GM18502 (cell line): ENCODE measurements around the gene XIST.
"Not testable (repeated sequence)": the region's sequence is repeated elsewhere in the genome, so short reads cannot be mapped to it uniquely, and the experiment has no call there.

Source experiments
- ATAC-seq: cut with Tn5 transposase; IDR thresholded peaks from one replicate; pipeline ENCODE4 v1.9.1; 2021; ENCODE audit warnings: mild to moderate bottlenecking; ENCODE audit not compliant: unreplicated experiment, poor library complexity

Gene XIST

DNA sequence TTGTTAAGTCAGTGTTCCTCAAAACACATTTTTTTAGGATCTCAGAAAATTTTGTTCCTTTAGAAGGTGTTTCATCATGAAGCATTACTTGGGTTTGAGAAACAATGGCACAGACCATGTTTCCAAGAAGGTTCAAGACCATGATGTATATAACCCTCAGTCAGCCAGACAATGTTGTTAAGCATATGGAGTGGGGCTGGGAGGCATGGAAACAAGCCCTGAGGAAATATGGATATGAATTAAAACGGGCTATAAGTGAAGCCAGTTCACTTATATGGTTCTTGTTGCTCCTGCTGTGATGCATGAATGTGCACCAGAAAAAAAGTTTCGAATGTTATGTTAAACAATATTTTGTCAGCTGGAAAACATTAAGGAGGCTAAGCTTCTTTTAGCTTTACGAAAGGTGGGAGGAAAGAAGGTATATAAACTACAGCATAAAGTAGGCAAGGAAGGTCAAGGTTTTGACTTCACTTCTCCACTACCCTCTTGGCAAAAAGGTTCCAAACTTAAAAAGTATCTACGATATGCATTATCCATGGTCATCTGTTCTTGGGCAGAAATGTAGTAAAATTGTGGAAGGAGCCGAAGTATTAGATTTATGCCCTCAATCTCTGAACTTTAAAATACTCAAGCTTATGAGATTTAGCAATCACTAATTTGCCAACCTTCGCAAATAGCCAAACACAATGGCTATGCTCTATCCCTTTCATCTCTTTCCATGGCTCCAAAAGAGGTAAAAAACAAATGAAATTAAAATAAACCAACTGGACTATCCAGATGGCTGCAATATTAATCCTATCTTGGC, 12.2 kb downstream of the XIST start:
- no peak for ATAC-seq

DNA sequence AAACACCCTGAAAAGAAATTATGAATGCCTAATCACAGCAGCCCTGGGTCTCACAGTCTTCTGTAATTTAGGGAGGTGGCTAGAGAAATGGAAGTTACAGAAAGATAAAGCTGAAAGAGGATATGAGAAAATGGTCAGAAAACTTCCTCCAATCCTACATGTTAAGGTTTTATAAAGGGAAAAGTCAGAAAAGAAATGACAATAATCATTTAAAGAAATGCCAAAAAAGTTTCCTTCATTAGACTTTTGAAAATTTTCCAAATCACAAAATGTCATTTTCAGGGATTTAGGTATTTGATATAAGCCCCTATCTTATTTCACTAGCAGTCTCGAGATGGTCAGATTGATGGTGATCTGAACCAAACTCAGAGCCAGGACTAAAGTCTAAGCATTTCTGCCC, 13.4 kb downstream of the XIST start:
- no peak for ATAC-seq

DNA sequence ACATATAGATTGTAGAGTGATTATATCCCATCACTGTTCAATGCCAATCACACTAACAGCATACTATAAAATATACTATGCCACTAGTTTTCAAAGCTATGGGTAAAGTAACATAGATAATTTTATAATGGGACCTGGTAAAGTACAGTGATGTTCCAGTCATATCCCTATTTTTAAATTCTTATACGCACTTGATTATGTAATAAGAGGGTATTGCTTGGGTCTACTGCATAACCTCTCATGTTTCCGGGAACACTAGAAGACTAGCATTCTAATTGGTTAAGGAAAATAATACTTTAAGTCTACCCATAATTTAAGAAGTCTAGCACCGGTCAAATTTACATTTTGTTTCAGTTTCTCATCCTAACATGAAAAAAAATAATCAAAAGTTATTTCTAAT, 14.4 kb downstream of the XIST start:
- ATAC-seq: no peak

DNA sequence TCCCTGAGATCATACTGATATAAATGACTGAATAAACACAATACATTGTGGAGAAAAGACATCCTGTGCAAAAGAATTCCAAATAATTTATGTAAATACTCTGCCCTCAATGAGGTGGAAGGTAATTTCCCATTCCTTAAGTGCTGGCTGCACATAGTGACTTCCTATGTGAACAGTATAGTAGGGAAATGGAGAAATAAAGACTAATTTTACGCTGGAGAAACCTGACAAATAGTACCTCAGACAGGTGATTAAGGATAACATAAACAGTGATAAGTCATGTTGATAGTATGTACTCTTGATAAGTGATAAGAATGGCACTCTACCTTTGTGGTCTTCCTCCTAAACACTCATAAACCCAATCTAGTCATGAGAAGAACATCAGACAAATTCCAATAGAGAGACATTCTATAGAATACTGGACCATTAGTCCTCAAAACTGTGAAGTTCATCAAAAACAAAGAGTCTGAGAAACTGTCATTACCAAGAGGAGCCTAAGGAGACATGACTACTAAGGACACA, 15.5 kb downstream of the XIST start:
- no peak for ATAC-seq

- no peak for ATAC-seq
These were observed 18.3 kb downstream of the XIST start for GRCh38 chrX:73834219-73834618.

- ATAC-seq: no peak
These were observed 20.2 kb downstream of the XIST start for GRCh38 chrX:73832319-73832718.

GRCh38 chrX:73831500-73831899, 21.0 kb downstream of the XIST start:
- ATAC-seq: no peak

DNA sequence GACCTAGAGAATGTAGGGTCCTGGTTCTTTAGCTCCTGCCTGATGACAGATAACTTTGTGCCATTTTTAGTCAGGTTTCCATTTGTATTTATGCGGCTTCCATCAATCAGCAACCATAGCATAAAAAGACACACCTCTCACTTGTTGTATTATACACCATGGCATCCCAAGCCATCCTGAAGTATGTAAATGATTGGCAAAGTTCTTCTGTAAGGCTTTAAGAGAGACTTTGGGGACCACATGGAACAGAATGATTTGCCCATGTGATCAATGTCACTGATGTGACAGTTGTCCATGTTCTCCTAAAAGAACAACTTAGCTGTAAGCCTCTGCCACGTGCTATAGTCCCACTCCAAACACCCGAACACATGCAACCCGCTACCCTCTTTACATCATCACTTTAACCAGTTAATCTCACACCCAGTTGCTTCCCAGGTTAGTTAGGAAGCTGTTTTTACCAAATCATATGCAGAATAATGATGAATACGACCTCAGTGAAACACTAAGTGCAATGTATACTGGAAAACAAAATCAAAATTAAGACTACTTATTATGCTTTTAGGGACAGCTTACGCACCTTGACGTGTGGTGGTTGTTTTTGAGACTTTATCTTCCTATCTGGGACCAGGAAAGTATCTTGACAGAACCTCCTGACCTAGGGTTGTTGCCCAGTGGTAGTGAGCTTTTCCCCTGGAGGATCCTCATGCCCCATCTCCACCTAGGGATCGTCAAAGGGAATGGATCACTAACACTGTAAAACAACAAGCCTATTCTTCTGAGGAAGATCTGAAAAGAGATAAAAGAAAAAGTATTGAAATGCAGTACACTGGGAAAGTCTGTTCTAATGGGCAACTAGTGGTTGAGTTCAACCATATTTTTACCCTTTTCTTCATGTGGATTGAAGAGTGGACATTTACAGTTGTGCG, 21.8 kb downstream of the XIST start:
- ATAC-seq: no peak

DNA sequence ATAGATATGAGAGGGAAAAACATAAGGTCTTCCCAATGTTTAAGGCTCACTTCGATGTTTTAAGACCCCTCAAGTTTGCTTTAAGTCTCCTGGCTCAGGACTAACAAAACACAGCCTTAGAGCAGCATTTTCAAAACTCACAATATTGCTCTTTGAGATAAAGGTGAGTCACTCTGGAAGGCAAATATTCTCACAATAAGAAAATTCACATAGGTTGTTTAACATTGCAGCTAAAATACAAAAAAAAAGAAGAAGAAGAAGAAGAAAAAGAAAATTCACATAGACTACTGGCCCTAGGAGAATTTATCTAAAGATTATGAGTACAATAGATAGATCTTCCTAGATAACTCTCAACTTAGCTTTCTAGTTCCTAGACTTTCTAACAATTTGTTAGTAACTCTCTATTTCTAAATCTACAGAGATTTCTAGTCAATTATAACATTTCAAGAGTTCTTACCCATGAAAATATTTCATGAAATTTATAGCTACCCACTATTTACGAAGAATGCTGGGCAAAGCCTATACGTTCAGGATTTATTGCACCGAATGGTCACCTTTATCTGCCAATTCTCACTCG, 22.5 kb downstream of the XIST start:
- ATAC-seq: no peak

DNA sequence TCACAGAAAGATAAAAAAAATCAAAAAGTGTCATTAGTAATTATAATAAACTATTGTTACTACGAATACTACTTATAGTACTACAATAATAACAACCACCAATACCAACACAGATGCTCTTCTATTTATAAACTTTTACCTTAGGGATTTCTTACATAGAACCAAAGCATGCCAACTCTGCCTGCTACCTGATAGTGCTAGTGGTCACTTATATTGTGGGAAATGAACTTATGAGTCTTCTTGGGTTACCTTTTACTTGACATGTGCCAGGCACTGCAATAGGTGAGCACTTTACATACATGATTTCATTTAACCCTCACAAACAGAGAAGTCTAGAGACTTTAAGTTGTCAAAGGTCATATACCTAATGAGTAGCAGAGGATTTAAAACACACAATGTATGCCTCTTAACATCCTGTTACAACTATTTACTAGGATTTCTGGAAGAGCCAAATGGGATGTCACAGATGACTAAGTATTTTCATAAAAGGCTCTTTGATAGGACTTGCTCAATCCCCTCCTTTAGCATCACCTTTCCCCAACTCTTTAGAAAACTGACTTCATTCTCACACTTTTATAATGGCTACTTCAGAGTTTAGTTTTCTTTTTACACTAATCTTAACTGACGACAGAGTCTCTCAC, 24.3 kb downstream of the XIST start:
- ATAC-seq: no peak

DNA sequence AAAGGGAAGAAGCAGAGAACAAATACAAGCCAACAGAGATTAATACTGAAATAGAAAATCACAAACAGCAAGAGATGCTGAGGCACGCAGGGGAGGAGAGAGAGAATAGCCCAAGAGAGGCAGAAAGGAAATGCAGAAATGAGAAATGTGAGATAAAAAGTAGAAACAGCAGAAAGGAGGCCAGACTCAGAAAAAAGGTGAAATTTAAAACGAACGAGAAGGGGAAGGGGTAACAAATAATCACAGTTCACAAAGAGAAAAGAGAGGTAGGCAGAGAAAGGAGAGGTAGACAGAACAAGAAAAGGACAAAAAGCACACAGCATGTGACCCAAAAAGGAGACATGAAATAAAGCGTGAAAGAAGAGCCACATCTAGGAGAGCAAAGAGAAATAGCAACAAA, 25.1 kb downstream of the XIST start:
- ATAC-seq: no peak

DNA sequence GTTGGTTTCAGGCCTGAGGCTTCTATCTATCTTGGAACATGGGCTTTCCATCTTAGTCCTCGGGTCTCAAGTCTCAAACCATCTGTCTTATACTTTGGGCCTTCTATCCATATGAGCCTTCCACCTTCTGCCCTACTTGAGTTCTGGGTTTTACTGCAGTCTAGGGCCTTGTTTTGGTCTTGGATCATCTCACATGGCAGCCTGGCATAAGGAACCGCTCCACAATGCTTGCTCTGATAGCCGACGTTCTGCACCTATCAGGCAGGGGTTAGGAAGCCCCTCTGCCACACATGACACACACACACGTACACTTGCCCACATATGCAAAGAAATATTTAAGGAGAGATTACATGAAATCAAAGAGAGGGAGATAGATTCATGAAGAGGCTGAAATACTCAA, 25.5 kb downstream of the XIST start:
- no peak for ATAC-seq

- ATAC-seq: no peak
These were observed 26.9 kb downstream of the XIST start for GRCh38 chrX:73825569-73825968.

- no peak for ATAC-seq
These were observed 29.0 kb downstream of the XIST start for GRCh38 chrX:73823473-73824004.

DNA sequence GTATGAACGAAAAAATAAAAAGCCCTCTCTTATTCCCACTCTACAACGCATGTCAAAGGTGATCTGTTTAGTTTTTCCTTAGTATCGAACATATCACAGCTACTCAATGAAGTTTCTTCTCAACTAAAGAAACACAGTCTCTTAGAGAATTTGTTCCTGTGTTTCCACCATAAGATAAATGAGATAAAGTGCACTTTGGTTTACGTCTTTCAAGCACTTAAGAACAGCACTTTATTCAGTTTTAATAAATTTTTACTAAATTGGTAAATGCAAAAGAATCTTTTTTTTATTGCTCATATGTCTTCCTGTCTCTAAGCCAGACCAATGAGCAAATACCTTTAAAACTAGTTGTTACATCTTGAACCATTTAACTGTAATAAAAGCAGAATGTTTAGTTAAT, 29.7 kb downstream of the XIST start:
- ATAC-seq: no peak

DNA sequence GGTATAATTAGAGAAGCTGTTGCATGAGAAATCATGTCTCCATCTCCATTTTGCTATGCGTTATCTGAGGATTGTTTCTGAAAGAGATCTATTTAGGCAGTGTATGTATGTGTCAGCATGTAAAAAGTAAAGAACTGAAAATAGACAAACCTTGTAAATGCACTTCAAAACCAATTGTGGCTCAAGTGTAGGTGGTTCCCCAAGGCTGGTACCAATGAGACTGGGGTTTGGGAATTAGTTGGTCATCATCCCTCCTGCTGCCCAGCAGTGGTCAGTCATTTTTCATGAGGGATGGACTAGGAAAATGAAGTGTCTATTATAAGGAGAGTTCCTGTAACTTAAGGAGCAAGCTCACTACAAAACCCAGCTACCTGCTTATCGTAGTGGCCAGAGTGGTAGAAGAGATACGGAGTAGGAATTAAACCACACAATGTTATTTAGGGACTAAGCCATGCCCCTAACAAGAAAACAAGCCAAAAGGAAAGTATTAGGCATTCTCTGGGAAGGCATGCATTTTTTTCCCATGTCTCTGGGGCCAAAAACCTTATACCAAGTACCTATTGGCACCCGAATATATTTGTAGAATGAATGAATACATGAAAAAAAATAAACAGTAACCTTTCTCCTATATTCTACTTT, 30.5 kb downstream of the XIST start:
- ATAC-seq: no peak

- ATAC-seq: not testable (repeated sequence)
These were observed 32.5 kb downstream of the XIST start for GRCh38 chrX:73819864-73820558.

- ATAC-seq: no peak
These were observed 34.1 kb downstream of the XIST start for GRCh38 chrX:73818200-73819116.
